ENCODE data around the gene HTT.

DNA sequence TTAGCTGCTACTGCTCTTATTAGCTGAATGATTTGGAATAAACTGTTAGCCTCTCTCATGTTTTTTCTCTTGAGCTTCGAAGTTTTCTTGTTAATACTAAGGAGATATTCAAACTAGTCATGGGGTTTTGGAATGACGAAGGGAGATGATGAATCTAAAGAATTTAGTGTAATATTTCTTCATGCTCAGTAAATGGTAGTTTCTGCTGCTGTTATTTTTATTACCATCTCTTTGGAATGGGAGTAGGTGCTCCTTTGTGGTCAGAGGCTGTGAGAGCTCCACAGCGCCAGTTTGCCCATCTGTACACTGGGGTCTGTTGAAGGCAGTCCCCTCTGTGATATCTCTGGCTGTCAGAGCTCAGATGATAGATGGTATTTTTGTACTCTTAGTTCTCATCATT, 33.7 kb downstream of the HTT start:
- no peak for TF ChIP-seq TAF1 (IDR thresholded peaks at IDR 0.05; ENCODE audit: low read depth)
- TF ChIP-seq EP300 (conservative IDR thresholded peaks at IDR 0.05; ENCODE audit: poor library complexity, severe bottlenecking), result no peak
- no peak for TF ChIP-seq CTCF (IDR thresholded peaks at IDR 0.05; ENCODE audit: poor library complexity, severe bottlenecking)
